PC-3 (cell line): ENCODE measurements around the gene ANTXR1.

ENCODE experiments used
- CTCF ChIP-seq: fragments of 300-600 bp; sonication (generic); conservative IDR thresholded peaks from 2 replicates; pipeline ENCODE4 v1.5.1; 2017; ENCODE audit warnings: antibody characterized with exemption, low read depth, mild to moderate bottlenecking, low read length
- EZH2 ChIP-seq: fragments of 300-600 bp; sonication (generic); IDR thresholded peaks from one replicate; pipeline ENCODE4 v1.6.1; 2017; ENCODE audit warnings: antibody characterized with exemption, mild to moderate bottlenecking, low read length; ENCODE audit not compliant: unreplicated experiment
- EZH2phosphoT487 ChIP-seq: fragments of 300-600 bp; sonication (generic); IDR thresholded peaks from 2 replicates; pipeline ENCODE4 v1.6.1; 2018; ENCODE audit warnings: mild to moderate bottlenecking, antibody characterized with exemption, low read length, borderline replicate concordance

- no peak for TF ChIP-seq CTCF
- TF ChIP-seq EZH2 = no peak
- no peak for TF ChIP-seq EZH2phosphoT487
Measured at GRCh38 chr2:68995916-68996315, 17.1 kb upstream of the ANTXR1 start.
